HG03354 (cell line): ENCODE data around the gene GPC1.
"Not testable (repeated sequence)": the region's sequence is repeated elsewhere in the genome, so short reads cannot be mapped to it uniquely, and the experiment has no call there.

Experiments
- ATAC-seq: cut with Tn5 transposase; IDR thresholded peaks from one replicate; pipeline ENCODE4 v1.9.1; 2021; ENCODE audit warnings: mild to moderate bottlenecking; ENCODE audit not compliant: unreplicated experiment, poor library complexity, severe bottlenecking

The GPC1 gene

DNA sequence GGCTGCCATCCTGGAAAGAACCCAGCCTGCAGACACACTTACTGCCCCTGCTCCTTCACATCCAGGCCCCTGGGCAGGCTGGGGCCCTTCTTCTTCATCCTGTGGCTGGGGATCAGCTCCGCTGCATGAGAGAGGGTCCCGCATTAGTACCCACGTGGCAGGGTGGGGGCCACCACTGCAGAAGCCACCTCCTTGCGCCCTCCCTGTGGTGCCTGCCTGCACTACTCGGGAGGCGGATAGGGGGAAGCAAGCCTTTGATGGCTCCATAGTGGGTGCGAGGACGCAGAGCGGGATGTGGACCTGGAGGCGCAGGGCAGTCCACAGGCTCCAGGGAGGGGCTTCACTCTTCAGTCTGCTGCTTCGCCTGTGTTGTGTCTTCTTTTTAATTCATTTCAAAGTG is 46.7 kb downstream of the GPC1 start:
- no peak for ATAC-seq

DNA sequence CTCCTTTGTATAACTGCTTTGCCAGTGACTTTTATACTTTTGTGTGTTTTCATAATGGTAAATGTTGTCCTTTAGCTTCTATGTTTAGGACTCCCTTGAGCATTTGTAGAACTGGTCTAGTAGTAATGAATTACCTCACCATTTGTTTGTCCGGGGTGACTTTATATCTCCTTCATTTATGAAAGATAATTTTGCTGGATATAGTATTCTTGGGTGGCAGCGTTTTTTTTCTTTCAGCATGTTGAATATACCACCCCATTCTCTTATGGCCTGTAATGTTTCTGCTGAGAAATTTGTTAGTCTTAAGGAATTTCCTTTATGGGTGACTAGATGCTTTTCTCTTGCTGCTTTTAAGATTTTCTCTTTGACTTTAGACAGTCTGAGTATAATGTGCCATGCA is 56.0 kb downstream of the GPC1 start:
- no peak for ATAC-seq

DNA sequence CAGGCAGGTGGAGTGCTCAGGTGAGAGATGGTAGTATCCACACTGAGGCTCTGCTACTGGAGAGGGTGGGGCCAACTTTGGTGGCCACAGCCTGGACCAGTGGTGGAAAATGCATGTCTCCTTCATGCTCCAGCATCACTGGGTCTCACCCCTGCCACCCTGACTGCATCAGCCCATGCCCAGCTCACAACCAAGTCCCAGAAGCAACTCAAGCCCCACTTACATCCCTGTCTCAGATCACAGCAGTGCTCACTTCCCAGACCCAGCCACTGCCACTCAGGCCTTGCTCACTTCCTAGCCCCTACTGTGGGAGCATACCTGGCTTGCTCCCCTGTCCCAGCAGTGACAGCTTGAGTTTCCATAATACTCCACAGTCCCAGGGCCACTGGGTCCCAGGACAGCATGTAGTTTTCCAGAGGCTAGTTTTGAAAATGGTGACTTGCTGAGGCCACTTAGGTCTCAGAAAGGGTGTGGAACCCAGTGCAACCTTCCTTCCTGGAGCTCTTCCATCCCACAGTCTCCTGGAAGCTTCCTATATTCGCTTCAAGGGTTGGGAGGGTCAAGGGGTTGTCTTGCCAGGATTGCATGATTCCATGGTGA is 58.8 kb downstream of the GPC1 start:
- ATAC-seq = no peak

DNA sequence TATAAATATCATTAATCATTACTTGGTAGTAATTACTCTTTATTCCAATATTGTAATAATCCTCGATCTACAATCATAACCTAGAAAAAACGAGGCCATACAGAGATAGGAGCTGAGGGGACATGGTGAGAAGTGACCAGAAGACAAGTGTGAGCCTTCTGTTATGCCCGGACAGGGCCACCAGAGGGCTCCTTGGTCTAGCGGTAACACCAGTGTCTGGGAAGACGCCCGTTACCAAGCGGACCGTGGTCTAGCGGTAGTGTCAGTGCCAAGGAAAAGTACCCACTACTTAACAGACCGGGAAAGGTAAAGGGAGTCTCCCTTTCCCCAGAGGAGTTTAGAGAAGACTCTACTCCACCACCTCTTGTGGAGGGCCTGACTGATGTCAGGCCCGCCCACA is 59.5 kb downstream of the GPC1 start:
- not testable (repeated sequence) for ATAC-seq

DNA sequence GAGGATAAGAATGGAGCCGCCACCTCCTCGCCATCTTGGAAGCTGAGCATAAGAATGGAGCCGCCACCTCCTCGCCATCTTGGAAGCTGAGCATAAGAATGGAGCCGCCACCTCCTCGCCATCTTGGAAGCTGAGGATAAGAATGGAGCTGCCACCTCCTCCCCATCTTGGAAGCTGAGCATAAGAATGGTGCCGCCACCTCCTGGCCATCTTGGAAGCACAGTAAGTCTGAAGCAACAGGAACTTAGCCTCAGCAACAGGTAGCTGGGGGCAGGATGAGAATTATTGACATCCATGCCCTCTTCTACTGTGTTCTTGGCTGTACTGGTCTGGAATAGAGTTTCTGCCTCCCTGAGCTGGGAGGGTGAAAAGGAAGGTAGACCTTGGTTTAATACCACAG is 61.6 kb downstream of the GPC1 start:
- ATAC-seq = not testable (repeated sequence)

DNA sequence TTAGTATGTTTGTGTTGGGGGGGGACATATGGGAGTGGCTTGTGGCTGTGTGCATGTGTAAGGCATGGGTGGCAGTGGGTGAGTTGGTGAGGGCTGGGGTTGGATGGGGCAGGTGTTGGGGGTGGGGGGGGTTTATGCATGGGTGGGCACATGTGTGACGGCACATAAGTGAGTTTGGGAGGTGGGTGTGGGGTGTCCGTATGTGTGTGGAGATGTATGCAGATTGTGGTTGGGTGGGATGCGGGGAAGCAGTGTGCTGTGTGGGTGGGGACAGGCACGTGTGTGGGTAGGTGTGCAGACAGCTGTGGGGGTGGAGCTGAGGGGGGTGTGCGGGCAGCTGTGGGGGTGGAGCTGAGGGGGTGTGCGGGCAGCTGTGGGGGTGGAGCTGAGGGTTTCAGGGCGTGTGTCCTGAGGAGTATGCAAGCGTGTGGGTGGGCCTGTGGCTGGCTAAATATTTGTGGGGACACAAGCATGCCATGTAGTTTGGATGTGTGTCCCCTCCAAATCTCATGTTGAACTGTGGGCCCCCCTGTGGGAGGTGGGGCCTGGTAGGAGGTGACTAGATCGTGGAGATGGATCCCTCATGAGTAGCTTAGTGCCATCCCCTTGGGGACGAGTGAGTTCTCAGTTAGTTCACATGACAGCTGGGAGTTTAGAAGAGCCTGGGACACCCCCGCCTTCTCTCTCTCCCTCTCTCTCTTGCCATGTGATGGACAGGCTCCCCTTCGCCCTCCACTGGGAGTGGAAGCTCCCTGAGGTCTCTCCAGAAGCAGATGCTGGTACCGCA is 62.9 kb downstream of the GPC1 start:
- ATAC-seq = no peak

DNA sequence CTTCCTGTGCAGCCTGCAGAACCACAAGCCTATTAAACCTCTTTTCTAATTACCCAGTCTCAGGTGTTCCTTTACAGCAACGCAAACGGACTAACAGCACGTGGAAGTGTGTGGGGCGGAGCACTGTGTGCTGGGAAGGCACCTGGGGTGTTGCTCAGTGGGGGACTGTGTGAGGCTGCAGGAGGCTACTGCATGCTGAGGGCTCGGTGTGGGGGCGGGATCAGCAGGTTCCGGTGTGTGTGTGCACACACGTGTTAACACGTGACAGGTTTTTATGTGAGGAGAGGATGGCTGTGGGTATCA is 63.4 kb downstream of the GPC1 start:
- ATAC-seq = no peak

DNA sequence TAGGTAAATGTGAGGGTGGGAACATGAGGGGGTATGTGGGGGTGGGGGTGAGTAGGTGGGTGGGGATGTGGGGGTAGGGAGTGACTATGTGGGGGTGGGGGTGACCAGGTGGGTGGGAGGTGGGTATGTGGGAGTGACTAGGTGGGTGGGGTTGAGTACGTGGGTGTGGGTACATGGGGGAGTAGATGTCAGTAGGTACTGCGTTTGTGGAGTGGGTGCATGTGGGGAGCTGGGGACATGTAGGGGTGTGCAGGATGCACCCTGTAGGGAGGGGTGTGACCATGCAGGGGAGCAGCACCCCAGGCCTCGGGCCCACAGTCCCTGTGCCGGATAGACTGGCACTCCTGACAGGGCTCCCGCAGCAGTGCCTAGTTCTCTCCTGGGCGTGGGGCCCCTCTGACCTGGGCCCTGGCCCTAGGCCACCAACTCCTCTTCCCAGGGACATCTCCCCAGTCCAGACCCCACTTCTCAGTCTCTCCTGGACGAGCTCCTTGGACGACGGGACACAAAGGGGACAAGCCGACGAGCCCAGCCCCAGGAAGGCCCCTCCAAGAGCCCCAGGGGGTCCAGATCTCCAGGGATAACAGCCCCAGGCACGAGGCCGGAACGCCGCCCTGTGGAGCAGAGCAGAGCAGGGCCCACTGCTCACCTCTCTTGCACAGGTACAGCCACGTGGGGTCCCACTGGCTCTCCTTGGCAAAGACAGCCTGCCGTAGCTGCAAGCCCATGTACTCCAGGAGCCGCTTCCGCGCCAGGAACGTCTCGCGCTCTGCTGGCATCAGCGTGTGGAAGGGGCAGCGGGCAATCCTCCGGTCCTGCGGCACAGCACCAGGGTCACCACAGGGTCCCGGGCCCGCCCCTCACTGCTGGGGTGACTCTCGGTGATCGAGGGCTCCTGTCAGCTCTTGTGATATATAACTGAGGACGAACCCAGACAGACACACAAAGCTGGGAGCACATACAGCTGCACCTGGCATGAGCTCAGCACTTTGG is 64.1 kb downstream of the GPC1 start:
- no peak for ATAC-seq

DNA sequence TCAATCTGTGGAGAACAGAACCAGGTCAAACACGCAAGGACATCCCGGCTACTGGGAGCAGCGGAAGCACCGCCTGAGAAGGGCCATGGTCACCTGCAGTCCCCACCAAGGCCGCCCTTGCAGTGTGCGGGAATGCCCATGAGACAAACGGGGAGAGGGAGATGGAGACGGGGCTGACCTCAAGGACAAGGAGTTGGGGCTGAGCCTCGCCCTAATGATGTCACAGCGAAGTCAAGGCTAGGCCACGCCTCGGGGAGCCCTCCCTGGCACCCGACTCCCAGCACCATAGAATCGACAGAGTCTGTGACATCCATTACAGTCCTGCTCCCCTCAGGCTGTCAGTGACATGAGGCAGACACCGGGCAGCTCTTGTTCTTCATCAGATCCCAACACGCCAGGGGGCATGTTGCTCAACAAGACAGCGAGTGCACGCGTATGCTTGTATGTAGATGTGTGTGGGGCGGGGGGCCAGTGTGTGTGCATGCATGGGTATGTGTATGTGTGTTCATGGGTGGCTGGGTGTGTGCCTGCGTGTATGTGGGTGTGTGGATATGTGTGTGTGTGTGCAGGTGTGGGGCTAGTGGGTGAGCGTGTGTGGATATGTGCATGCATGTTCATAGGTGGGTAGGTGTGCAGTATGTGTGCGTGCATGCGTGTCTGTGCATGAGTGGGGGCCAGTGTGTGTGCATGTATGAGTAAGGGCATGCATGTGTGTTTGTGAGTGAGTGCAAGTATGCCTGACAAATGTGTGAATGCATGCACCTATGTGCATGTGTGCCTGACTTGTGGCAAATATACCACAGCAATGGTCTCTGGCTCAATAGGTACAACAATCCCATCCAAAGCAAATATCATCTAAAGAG is 65.3 kb downstream of the GPC1 start:
- ATAC-seq = no peak

DNA sequence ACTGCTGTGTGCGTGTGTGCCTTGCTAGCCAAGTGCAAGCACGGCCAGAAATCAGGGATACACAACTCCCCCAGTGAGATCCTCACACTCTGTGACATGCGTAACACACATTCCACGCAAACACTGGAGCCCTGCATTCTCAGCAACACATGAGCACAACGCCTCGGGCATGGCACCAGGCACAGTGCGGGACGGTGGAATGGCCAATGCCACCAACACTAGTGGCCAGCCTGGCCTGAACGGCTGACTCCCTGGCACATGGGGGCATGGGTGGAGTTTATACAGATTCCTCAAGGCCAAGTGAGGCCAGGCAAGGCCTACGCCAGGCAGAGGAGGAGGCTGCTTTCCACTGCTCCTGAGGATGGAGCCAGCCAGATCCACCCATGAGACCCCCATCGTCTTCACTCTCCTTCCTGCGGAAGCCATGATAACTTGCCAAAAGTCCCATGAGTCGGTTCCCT is 66.1 kb downstream of the GPC1 start:
- ATAC-seq = no peak

DNA sequence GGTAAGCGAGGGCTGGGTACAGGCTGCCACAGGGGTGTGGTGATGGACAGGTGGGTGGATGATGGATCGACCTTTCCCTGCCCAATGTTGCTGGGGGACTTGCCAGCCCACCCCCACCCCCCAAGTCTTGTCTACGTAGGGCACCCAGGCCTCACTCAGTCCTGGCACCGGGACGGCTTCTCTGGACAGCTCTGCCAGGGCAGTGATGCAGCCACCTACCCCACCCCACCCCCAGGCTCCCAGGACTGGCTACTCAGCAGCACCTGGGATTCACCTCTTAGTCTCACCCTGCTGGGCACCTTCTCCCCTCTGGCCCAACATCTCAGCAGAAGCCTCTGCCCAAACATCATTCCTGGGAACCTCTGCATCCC is 66.6 kb downstream of the GPC1 start:
- ATAC-seq = no peak

DNA sequence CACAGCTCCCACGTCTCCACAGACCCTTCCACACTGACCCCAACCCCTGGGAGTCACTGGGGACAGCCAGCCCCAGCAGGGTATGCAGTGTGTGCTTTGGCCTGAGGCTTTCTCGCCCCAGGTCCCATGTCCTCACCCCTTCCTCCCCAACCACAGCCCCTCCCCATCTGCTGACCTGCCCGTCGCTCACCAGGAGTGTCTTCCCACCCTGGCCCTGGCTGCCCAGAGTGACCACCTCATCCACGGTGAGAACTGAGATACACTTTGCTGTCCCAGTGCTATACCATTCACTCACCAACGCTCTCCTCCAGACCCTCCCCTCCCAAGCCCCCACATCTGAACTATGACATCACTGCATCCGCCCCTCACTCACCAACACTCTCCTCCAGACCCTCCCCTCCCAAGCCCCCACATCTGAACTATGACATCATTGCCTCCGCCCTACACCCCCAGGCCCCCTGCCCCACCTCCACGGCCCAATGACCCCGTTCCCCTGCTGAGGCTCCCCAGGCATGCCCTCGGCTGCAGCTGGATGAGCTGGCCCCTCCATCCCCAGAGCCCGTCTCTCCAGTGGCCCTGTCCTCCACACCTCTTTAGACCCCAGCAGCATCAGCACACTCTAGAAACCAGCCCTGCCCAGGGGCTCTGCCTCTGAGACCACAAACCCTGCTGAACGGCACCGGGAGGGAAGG is 67.1 kb downstream of the GPC1 start:
- ATAC-seq = no peak

DNA sequence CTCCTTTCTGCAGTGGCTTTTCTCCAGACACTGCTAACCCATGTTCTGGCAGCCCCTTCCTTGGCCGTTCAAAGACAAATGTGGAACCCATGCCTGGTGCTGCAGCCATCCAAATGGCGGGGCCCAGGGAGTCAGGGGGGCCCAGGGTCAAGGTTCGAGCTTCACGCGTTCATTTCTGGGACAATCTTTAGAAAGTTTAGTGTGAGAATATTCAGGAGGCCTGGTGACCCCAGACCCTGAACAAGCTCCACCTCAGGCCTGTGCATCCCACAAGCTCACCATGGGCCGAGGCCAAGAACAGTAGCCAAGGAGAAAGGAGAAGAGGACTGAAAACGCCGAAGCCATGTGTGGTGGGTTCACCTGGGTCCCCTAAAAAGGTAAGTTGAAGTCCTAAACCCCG is 67.9 kb downstream of the GPC1 start:
- ATAC-seq = no peak

DNA sequence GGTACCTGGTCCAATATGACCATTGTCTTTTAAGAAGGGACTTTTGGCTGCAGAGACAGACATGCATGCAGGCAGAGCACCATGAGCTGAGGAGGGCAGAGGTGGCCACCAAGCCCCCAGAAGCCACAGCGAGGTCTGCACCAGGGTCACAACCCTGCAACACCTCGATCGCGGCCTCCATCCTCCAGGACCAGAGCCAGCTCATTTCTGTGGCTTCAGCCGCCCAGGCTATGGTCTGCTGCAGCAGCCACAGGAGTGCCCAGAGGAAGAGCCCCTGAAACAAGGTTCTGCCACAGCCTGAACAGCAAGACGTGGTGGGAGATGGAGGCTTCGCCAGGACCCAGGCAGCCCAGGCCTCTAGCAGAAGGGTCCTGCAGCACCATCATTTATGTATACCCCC is 68.4 kb downstream of the GPC1 start:
- ATAC-seq = no peak

DNA sequence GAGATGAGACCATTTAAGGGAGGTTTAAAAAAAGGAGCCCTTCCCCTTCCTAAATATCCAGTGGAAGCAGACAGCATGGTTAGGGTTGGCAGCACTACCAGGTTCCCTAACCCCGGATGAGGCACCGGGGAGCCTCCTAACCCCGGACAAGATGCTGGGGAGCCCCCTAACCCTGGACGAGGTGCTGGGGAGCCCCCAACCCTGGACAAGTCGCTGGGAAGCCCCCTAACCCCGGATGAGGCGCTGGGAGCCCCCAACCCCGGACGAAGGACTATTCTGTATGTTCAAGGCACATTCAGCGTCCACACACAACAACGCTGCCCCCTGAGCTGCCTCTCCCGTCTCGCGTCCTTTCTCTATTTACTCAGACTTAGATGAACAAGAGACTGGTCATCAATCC is 70.4 kb downstream of the GPC1 start:
- no peak for ATAC-seq

DNA sequence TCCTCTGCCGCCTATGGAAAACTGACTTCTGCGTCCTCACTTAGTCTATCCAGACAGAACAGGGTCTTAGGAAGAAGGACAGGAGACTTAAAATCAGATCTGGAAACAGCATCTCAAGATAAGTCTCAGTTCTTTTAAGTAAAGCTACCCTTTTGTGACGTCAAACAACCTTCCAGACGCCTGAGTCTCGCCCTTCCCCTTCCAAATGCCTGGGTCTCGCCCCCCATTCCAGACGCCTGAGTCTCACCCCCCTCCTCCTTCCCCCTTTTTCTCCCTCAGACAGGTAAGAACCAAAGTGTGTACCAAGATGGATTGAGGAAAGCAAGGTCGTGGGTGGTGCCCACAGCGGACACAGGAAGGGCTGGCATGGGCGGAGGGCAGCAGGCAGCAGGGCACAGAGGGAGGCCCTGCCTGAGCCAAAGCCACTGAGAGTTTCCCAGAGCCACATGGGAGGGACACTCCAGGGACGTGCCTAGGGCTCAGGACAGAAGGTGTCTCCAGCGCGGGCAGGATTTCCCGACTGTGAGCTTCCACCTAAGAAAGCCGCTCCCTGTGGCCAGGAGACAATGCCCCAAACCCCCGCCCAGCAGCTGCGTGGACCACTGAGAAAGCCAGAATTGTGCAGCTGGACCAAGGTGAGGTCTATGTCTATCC is 71.1 kb downstream of the GPC1 start:
- no peak for ATAC-seq

DNA sequence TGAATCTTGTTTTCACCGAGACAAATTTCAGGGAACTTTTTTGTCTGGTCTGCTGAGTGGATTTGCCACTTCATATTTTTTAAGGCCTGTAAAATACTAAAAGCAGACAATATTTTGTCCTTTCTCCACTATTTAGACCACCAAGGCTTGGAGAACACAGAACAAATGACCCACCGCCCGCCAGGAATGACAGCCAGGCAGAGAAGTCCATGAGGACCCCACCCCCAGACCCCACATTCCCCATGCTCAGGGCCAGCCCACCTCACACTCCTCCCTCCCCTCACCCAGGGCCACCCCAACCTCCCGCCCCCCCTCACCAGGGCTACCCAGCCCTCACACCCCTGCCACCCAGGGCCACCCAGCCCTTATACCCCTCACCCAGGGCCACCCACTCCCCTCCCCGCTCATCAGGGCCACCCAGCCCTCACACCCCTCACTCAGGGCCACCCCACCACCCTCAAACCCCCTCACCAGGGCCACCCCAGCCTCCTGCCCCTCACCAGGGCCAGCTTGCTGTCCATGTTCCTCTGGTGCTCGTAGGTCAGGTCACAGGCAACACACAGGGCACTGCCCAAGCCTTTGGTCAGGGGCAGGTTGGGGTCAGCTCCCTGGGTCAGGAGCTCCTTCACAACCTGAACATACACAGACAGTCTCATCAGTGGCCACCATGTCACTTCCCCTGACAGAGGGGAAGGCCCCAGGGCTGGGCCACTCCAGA is 71.8 kb downstream of the GPC1 start:
- no peak for ATAC-seq

DNA sequence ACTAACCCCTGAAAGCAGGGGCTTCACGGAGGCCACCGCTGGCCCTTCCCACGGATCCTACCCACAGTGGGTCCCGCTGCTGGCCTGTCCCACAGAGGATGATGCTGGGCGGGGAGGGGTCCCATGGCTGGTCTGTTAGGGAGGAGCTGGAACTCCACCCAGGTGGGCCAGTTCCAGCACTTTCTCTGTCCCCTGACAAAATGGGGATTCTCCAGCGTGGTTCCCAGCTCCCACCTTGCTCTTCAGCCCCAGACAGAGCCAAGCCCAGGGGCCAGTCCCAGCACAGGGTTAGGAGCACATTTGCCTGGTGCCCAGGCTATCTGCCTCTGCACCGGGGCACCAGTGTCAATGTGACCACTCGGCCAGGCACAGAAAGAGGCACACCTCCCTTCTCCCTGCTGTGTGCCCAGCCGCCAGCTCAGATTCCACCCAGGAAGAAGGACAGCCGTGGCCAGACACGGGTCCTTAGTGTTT is 72.4 kb downstream of the GPC1 start:
- ATAC-seq = no peak
